Natural killer cell treated with Interleukin-12 subunit alpha and Interleukin-12 subunit beta and Interleukin-15 and Interleukin-18, amount 100 ng/mL, for 72 hours (primary cell): ENCODE measurements around the gene FBXO42. TPM values are rescaled to one million over a fixed set of nuclear protein-coding genes. Genes with fewer than 3 reads are reported as not detected.
A peak's percentile ranks its signal among the peaks of the same experiment; 100 is the strongest.

Experiments used
- ATAC-seq, 2 donors: fragments of 150-1000 bp; cut with Tn5 transposase in 1 of 2; sonication (Bioruptor Pico), chemical (Tn5 transposase) in 1 of 2; 2 replicates each; pipeline ENCODE4 v1.10.0; 2021
- DNase-seq: peaks from one replicate; pipeline ENCODE4 v3.0.0; 2022; ENCODE audit warnings: low spot score
- H3K27ac Mint-ChIP-seq, 2 donors: 1 replicate in 1 of 2; 2 replicates in 1 of 2; pipeline ENCODE4 v1.8.0; 2022; ENCODE audit warnings: mixed read lengths in 2 of 2, mild to moderate bottlenecking in 1 of 2, moderate library complexity in 1 of 2
- H3K27me3 Mint-ChIP-seq, 2 donors: 1 replicate in 1 of 2; 2 replicates in 1 of 2; pipeline ENCODE4 v1.8.0; 2022; ENCODE audit warnings: mixed read lengths in 2 of 2
- H3K36me3 Mint-ChIP-seq: one replicate; pipeline ENCODE4 v1.8.0; 2022; ENCODE audit warnings: mixed read lengths
- H3K4me1 Mint-ChIP-seq, 2 donors: 1 replicate in 1 of 2; 2 replicates in 1 of 2; pipeline ENCODE4 v1.8.0; 2022; ENCODE audit warnings: low read depth in 2 of 2, mixed read lengths in 2 of 2, mild to moderate bottlenecking in 1 of 2
- H3K4me3 Mint-ChIP-seq: one replicate; pipeline ENCODE4 v1.8.0; 2022; ENCODE audit warnings: mixed read lengths
- H3K9me3 Mint-ChIP-seq: 2 replicates; pipeline ENCODE4 v1.8.0; 2022; ENCODE audit warnings: mixed read lengths
- total RNA-seq, 2 donors: library from RNA; stranded (reverse); gene quantifications; one replicate each; pipeline ENCODE4 v1.2.3, GENCODE V29; 2022

The FBXO42 gene
- total RNA-seq, 2 donors from 2014 or later = 27.9 to 34.9 TPM

DNA sequence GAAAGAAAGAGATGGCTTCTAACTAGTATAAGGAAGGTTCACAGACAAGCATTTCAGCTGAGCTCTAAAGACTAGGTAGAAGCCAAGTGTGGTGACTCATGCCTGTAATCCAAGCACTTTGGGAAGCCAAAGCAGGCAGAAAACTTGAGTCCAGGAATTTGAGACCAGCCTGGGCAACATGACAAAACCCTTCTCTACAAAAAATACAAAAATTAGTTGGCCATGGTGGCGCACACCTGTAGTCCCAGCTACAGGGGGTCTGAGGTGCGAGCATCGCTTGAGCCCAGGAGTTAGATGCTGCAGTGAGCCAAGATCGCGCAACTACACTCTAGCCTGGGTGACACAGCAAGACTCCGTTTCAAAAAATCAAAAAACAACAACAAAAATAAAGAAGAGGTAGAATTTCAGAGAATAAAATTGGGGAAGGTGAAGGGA, 27.8 kb downstream of the FBXO42 start:
- no peak overlapping the region for H3K27ac Mint-ChIP-seq
- H3K27me3 Mint-ChIP-seq = no peaks in the 10 kb centered on the region
- peaks cover 7 to 15% of the 10 kb centered on the region in 2 donors for H3K4me1 Mint-ChIP-seq
- ATAC-seq (no peak), DNase-seq (no peak)
- H3K36me3 Mint-ChIP-seq = peaks cover 6% of the 10 kb centered on the region
- H3K4me3 Mint-ChIP-seq = no peak overlapping the region
- H3K9me3 Mint-ChIP-seq = no peaks in the 10 kb centered on the region

DNA sequence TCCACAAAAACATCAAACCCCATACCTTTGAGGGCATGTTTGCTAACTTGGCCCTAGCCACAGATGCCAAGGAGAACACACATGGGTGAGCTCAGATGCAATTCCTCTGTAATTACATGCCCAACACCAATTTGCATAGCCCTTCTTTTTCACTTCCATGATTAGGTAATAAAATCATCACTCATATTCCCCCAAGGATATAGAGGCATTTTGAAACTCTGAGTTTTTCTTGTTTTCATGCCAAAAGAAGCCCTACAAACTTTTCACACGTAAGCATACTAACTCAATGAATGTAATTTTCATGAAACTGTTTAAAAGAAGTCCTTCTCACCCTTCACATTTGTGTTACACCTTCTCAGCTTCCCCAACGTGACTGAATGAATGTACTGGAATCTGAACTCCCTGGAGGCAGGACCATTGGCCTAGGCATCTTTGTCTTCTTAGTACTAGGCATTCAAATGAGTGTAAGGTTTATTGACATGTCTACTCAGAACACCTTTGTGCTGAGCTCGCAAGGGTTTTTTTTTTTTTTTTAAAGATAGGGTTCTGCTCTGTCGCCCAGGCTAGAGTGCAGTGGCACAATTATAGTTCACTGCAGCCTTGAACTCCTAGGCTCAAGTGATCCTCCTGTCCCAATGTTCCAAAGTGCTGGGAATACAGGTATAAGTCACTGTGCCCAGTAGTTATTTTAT, 31.0 kb downstream of the FBXO42 start:
- Mint-ChIP-seq H3K36me3 (no peaks in the 10 kb centered on the region), H3K27ac (peak overlapping the region in 1 of 2 donors; percentile 6), H3K27me3 (no peaks in the 10 kb centered on the region), H3K4me1 (peaks cover 5 to 18% of the 10 kb centered on the region in 2 donors), H3K4me3 (no peak overlapping the region), H3K9me3 (no peaks in the 10 kb centered on the region)
- ATAC-seq (no peak), DNase-seq (no peak)

GRCh38 chr1:16318555-16318954, 33.7 kb downstream of the FBXO42 start:
- no peak overlapping the region for H3K4me3 Mint-ChIP-seq
- H3K9me3 Mint-ChIP-seq = no peaks in the 10 kb centered on the region
- H3K36me3 Mint-ChIP-seq = peaks cover 5% of the 10 kb centered on the region
- H3K27ac Mint-ChIP-seq = no peak overlapping the region
- DNase-seq = no peak
- peaks cover 5 to 21% of the 10 kb centered on the region in 2 donors for H3K4me1 Mint-ChIP-seq
- ATAC-seq = no peak
- no peaks in the 10 kb centered on the region for H3K27me3 Mint-ChIP-seq

DNA sequence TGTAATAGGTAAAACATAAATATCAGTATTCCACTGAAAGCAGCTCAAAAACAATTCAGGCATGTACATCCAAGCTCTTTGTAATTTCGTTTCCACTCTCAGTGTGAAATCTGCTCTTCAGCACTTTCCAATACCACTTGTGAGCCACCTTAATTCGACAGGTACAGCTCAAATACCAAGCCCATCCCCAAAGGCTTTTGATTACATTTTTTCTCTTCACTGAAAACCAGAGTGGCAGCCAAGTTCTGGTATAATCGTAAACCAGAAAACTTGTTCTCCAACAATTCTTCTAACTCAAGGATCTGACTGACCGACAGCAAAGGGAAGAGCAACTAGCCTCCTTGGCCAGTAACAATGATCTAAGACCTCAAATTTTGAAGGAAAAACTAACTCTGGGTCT, 36.8 kb downstream of the FBXO42 start:
- H3K4me3 Mint-ChIP-seq = no peak overlapping the region
- H3K27ac Mint-ChIP-seq = no peak overlapping the region
- DNase-seq (no peak), ATAC-seq (no peak)
- H3K4me1 Mint-ChIP-seq = peaks cover 5 to 15% of the 10 kb centered on the region in 2 donors
- H3K27me3 Mint-ChIP-seq = no peaks in the 10 kb centered on the region
- peaks cover 11% of the 10 kb centered on the region for H3K36me3 Mint-ChIP-seq
- no peaks in the 10 kb centered on the region for H3K9me3 Mint-ChIP-seq

- no peak for DNase-seq
- ATAC-seq = no peak
- no peak overlapping the region for H3K27ac Mint-ChIP-seq
- H3K9me3 Mint-ChIP-seq = no peaks in the 10 kb centered on the region
- H3K36me3 Mint-ChIP-seq = peaks cover 19% of the 10 kb centered on the region
- H3K4me3 Mint-ChIP-seq = no peak overlapping the region
- no peaks in the 10 kb centered on the region for H3K27me3 Mint-ChIP-seq
- peaks cover under 1 to 4% of the 10 kb centered on the region in 2 donors for H3K4me1 Mint-ChIP-seq
Observed at GRCh38 chr1:16307222-16307621, 45.1 kb downstream of the FBXO42 start.

DNA sequence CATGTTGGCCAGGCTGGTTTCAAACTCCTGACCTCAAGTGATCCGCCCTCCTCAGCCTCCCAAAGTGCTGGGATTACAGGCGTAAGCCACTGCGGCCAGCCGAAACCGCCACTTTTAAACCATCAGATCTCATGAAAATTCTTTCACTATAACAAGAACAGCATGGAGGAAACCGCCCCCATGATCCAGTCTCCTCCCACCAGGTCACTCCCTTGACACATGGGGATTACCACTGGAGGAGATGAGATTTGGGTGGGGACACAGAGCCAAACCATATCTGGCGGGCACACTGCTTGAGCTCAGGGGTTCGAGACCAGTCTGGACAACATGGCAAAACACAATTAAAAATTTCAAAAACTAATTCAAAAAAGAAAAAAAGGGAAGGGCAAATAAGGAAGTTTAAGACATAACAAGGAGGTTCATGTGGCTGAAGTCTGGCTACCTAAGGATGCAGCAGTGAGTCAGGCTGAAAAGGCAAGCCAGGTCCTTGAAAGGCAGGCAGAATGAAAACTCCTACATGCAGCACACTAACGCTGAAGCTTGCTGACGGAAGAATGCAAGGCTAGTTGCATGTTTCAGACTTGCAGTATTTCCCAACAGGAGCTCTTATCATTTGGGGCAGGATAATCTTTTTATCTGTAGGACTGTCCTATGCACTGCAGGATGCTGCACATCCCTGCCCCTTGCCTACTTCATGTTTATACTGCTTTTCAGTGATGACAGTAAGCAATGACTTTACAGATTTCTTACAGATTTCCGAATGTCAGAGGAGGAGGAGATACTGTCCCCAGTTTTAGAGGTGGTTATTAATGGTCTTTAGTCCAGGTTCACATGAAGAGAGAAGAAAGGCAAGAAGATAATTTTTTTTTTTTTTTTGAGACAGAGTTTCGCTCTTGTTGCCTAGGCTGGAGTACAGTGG, 49.3 kb downstream of the FBXO42 start:
- Mint-ChIP-seq H3K4me3 (no peak overlapping the region), H3K9me3 (no peaks in the 10 kb centered on the region), H3K27ac (no peak overlapping the region), H3K36me3 (peaks cover 23% of the 10 kb centered on the region), H3K27me3 (no peaks in the 10 kb centered on the region), H3K4me1 (peaks cover 4 to 10% of the 10 kb centered on the region in 2 donors)
- ATAC-seq = no peak
- DNase-seq = no peak

- DNase-seq (no peak), ATAC-seq (no peak)
- Mint-ChIP-seq H3K27ac (no peak overlapping the region), H3K27me3 (no peaks in the 10 kb centered on the region), H3K9me3 (no peaks in the 10 kb centered on the region), H3K4me1 (peaks cover 4 to 14% of the 10 kb centered on the region in 2 donors), H3K4me3 (no peak overlapping the region), H3K36me3 (peaks cover 18% of the 10 kb centered on the region)
Observed at GRCh38 chr1:16300436-16300835, 51.8 kb downstream of the FBXO42 start.

- Mint-ChIP-seq H3K9me3 (no peaks in the 10 kb centered on the region), H3K27me3 (no peaks in the 10 kb centered on the region), H3K4me3 (no peak overlapping the region), H3K4me1 (peaks cover 4 to 14% of the 10 kb centered on the region in 2 donors), H3K36me3 (peaks cover 24% of the 10 kb centered on the region), H3K27ac (no peak overlapping the region)
- ATAC-seq (no peak), DNase-seq (no peak)
Observed at GRCh38 chr1:16298653-16299052, 53.6 kb downstream of the FBXO42 start.

DNA sequence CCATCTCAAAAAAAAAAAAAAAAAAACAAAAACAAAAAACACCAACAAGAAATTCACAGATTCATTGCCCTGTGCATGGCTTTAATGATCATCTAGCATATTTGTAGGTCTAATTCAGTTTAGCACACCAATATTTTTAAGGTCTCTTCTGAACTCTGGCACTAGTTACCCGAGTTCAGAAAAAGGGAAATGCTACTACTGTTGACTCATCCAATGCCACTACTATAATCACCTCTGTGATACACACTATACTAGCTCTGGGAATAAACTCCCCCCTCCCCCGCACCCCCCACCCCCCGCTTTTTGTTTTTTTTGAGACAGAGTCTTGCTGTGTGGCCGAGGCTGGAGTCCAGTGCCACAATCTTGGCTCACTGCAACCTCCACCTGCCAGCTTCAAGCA, 55.6 kb downstream of the FBXO42 start:
- no peaks in the 10 kb centered on the region for H3K27me3 Mint-ChIP-seq
- H3K4me1 Mint-ChIP-seq = peaks cover 0 to 8% of the 10 kb centered on the region in 2 donors
- H3K9me3 Mint-ChIP-seq = no peaks in the 10 kb centered on the region
- ATAC-seq (no peak), DNase-seq (no peak)
- H3K4me3 Mint-ChIP-seq = no peak overlapping the region
- H3K27ac Mint-ChIP-seq = no peak overlapping the region
- H3K36me3 Mint-ChIP-seq = peaks cover 7% of the 10 kb centered on the region

DNA sequence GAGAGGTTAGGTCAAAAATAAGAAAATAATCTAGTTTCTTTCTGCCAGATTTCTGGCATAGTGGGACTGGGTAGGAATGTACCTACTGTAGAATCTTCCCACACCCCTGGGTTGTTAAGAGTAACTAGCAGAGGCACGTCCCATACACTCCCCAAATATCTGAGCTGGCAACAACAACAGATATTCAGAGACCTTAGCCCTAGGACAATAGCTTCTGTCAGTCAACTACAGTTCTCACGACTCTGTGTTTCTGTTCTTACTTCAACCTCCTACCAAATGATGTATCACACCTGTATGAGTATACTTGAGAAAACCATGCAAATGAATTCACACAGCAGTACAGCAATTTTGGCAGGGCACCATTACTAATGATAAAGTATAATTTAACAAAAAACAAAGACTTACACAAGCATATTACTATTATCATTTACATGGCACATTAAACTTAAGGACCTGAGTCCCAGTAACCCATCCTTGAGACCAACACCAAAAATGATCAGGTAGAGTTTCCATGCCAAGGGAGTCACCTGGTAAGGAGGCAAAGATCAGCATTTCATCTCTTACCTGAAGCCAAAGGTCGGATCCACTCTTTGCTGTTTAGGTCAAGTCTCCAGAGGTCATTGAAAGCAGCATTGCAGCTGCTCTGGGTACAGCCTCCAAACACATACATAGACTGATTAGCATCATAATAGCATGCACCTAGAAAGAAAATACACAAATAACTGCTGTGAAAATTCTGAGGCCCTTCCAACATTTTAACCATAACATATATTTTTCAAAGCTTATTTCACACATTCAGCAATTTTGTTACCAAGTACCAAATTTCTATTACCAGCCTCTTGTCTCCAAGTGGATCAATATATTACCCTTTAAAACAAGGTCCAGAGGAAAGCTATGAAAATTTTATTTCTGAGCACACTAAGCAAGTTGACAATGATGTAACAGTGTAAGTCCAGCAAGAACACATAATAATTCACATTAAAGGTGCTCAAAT, 57.8 kb downstream of the FBXO42 start:
- no peaks in the 10 kb centered on the region for H3K27me3 Mint-ChIP-seq
- H3K4me1 Mint-ChIP-seq = peaks cover 0 to 8% of the 10 kb centered on the region in 2 donors
- H3K4me3 Mint-ChIP-seq = no peak overlapping the region
- H3K27ac Mint-ChIP-seq = peak overlapping the region in 1 of 2 donors; percentile 30
- H3K36me3 Mint-ChIP-seq = peaks cover 6% of the 10 kb centered on the region
- DNase-seq (no peak), ATAC-seq (no peak)
- H3K9me3 Mint-ChIP-seq = no peaks in the 10 kb centered on the region

GRCh38 chr1:16293538-16293937, 58.7 kb downstream of the FBXO42 start:
- H3K27ac Mint-ChIP-seq = no peak overlapping the region
- H3K4me1 Mint-ChIP-seq = peaks cover 0 to 10% of the 10 kb centered on the region in 2 donors
- H3K36me3 Mint-ChIP-seq = peaks cover 6% of the 10 kb centered on the region
- no peaks in the 10 kb centered on the region for H3K27me3 Mint-ChIP-seq
- H3K9me3 Mint-ChIP-seq = no peaks in the 10 kb centered on the region
- ATAC-seq (no peak), DNase-seq (no peak)
- no peak overlapping the region for H3K4me3 Mint-ChIP-seq

GRCh38 chr1:16292739-16293138, 59.5 kb downstream of the FBXO42 start:
- Mint-ChIP-seq H3K36me3 (peaks cover 6% of the 10 kb centered on the region), H3K9me3 (no peaks in the 10 kb centered on the region), H3K4me3 (no peak overlapping the region), H3K27me3 (no peaks in the 10 kb centered on the region), H3K27ac (no peak overlapping the region), H3K4me1 (peaks cover 0 to 10% of the 10 kb centered on the region in 2 donors)
- no peak for ATAC-seq
- DNase-seq = no peak

DNA sequence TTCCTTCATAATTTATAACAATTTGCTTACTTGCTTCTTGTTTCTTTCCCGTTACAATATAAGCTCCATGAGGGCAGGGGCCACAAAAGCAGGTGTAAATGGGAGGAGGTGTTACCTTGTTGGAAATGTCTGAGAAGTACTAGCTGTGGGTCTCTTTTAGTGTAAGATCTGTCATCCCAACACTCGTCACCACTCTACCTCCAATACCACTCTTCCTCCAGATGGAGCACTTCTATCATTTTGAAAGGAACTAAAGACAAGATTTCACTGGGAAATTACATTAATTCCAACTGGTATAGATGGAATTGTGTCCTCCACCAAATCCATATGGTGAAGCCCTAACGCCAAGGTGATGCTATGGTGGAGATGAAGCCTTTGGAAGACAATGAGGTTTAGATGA, 62.3 kb downstream of the FBXO42 start:
- Mint-ChIP-seq H3K9me3 (no peaks in the 10 kb centered on the region), H3K27ac (no peak overlapping the region), H3K4me3 (no peak overlapping the region), H3K27me3 (no peaks in the 10 kb centered on the region), H3K4me1 (peaks cover 0 to 6% of the 10 kb centered on the region in 2 donors), H3K36me3 (peaks cover 6% of the 10 kb centered on the region)
- ATAC-seq (no peak), DNase-seq (no peak)
